HT-29 (cell line): ENCODE data around the gene TSR1. TPM values are rescaled to one million over a fixed set of nuclear protein-coding genes. Genes with fewer than 3 reads are reported as not detected.
A peak's percentile ranks its signal among the peaks of the same experiment; 100 is the strongest.

Experiments
- DNase-seq: peaks from one replicate; pipeline ENCODE4 v3.0.0-alpha.2; 2015; ENCODE audit warnings: low spot score
- total RNA-seq: library from RNA; depleted of rRNA; stranded (reverse); fragments of >200 nt; shearing (Covaris generic); gene quantifications from 2 replicates; pipeline ENCODE4 v1.2.3, GENCODE V29; 2014; rRNA removed

The TSR1 gene
- total RNA-seq = 34.7 and 48.1 TPM in 2 replicates

- peak; percentile 87 for DNase-seq
Measured at GRCh38 chr17:2336215-2336851, at the start of gene TSR1. Gene TSR1, minus strand, starts transcription at chr17:2336457. Its CDS starts 30 bp downstream, at chr17:2336427.

- DNase-seq = no peak
Measured at GRCh38 chr17:2385240-2386210, 49.3 kb upstream of the TSR1 start.

GRCh38 chr17:2384439-2385127, 48.3 kb upstream of the TSR1 start:
- no peak for DNase-seq

GRCh38 chr17:2383628-2384167, 47.4 kb upstream of the TSR1 start:
- DNase-seq = no peak

GRCh38 chr17:2380950-2381649, 44.8 kb upstream of the TSR1 start:
- DNase-seq = no peak

- no peak for DNase-seq
Measured at GRCh38 chr17:2380226-2380922, 44.1 kb upstream of the TSR1 start.

- DNase-seq = no peak
Measured at GRCh38 chr17:2379489-2380225, 43.4 kb upstream of the TSR1 start.

GRCh38 chr17:2378905-2379304, 42.6 kb upstream of the TSR1 start:
- no peak for DNase-seq

GRCh38 chr17:2377659-2378058, 41.4 kb upstream of the TSR1 start:
- DNase-seq = no peak

- no peak for DNase-seq
Measured at GRCh38 chr17:2376107-2376506, 39.9 kb upstream of the TSR1 start.

GRCh38 chr17:2375406-2375805, 39.1 kb upstream of the TSR1 start:
- no peak for DNase-seq

- no peak for DNase-seq
Measured at GRCh38 chr17:2374549-2375285, 38.5 kb upstream of the TSR1 start.

GRCh38 chr17:2373179-2373578, 36.9 kb upstream of the TSR1 start:
- DNase-seq = no peak

- DNase-seq = no peak
Measured at GRCh38 chr17:2372681-2373080, 36.4 kb upstream of the TSR1 start.

GRCh38 chr17:2372180-2372579, 35.9 kb upstream of the TSR1 start:
- DNase-seq = no peak

- no peak for DNase-seq
Measured at GRCh38 chr17:2371183-2372130, 35.2 kb upstream of the TSR1 start.

GRCh38 chr17:2370211-2370589, 33.9 kb upstream of the TSR1 start:
- DNase-seq = no peak
